Measurements from ENCODE around the gene MYRF.

Gene MYRF

GRCh38 chr11:61752117-61752924 lies at the start of gene MYRF:
MYRF (plus strand) TSS chr11:61752636; CDS start chr11:61752745, 109 bp downstream.
- DNase-seq, result peak; percentile 73

DNA sequence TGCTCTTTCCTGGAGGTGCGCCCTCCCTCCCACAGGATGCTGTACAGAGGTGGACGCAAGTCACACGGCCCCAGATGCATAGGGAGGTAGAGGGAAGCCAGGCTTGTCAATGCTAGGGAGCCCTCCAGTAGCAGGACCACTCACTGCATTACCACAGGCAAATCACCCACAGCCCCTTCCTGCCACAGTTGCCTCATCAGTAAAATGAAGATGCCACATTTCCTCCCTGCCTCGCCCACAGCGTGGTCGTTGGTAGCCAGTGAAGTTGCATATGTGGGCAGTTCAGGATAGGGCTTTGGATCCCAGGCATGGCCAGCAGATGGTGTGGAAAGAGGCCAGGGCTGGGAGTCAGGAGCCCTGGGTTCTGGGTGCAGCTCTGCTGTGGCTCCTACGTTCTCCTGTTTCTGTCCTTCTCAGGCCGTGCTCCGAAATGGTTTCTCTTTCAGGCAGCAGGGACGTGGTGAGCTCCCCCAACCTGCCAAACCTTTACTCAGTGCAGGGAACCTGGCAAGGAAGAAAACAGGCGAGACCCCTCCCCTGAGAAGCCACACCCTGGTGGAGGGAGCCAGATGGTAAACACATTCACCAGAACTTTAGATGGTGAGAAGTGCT lies 49.6 kb upstream of the MYRF start:
- no peak for DNase-seq

GRCh38 chr11:61704838-61705237 lies 47.6 kb upstream of the MYRF start:
- no peak for DNase-seq

DNA sequence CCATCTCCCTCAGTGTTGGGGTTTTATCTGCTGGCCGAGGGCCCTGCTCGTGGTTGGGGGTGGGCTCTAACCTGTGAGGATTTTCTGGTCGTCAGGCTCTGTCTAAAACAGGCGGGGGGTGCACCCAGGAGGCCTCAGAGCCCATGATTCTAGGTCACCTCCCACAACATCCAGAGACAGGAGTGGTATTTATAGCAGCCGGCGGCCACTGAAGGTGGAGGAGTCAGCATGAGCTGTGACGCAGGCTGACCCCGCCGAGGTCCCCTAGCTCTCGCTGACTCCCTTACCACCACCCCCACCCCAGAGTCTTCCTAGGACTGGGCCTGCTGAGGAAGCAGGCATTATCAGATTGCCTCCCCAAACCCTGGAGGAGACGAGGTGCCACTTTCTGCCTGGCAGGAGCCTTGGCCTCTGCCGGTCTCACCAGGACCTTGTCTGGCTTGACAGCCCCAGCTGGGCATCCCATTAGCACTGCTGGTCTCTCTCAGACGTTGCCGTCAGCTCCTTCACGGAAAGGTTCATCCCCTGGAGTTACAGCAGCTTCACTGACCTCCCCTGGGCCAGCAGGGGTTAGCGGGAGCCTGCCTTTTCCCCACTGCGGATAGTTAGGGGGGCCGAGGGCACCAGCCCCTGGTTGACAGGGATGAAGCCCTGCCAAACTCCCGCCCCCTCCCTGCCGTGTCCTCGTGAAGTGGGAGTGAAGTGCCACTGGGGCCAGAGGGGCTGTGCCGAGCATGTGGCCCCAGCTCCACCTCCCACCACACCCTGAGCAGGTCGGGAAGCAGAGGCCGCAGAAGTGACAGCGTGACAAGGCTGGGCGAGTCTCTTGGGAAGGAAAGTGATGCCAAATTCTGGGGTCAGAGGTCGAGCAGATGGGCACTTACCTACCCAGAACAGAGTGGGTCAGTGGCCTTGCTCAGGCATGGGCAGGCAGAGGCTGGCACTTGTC lies 45.7 kb upstream of the MYRF start:
- DNase-seq, result no peak

DNA sequence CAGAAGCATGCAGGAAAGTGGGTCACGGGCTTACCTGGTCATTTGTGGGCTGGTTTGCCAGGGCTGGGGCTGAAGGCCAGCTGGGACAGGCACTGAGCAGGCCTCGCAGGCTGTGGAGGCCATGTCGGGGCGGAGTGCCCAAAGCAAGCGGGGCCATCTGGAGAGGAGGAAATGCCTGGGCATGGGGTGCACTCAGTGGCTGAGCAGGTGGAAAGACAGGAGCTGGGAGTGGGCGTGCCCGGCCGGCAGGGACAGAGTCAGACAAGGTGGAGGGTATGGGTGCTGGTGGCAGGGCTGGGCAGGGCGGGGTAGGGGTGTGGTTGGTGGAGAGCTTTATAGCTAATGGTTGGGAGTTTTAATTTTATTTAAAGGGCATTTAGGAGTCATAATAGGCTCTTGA lies 44.9 kb upstream of the MYRF start:
- no peak for DNase-seq

GRCh38 chr11:61709110-61709509 lies 43.3 kb upstream of the MYRF start:
- DNase-seq, result no peak

DNA sequence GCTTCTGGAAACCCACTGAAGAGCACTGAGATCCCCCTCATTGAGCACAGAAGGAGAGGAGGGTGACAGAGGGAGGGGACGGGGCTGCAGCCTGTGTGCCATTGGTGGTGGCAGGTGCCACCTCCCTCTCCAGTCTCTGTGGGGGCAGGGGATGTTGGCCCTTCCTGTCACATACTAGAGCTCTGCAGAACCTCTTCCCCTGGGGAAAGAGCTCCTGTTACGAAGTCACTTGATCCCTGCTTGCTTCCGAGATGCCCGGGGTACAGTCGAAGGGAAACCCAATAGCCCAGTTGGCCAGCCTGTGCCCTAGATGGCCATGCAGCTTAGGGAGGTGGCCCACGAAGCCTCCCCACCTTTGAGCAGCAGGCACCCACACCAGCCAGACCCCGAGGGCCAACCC lies 42.9 kb upstream of the MYRF start:
- DNase-seq, result no peak

GRCh38 chr11:61710019-61710418 lies 42.4 kb upstream of the MYRF start:
- DNase-seq, result no peak

DNA sequence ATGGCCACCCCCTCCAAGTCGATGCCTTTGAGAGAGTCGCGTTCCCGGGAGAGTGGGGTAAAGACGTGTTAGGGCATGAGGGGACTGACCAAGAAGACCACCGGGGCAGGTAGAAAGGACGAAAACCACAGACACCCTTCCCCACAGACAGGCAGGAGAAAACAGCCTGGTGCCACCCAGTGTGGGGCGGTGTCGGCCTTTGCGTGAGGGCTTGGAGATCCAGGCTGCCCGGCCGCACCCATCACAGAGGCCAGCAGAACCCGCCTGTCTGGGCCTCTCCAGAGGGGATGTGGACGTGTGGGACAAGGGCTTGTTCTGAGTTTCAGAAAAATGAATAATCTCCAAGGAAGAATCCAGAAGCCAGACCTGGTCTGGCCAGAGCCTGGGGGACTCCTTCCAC lies 41.4 kb upstream of the MYRF start:
- DNase-seq, result no peak

- no peak for DNase-seq
Observed at GRCh38 chr11:61711498-61711897, 40.9 kb upstream of the MYRF start.

- no peak for DNase-seq
Observed at GRCh38 chr11:61712314-61712713, 40.1 kb upstream of the MYRF start.

DNA sequence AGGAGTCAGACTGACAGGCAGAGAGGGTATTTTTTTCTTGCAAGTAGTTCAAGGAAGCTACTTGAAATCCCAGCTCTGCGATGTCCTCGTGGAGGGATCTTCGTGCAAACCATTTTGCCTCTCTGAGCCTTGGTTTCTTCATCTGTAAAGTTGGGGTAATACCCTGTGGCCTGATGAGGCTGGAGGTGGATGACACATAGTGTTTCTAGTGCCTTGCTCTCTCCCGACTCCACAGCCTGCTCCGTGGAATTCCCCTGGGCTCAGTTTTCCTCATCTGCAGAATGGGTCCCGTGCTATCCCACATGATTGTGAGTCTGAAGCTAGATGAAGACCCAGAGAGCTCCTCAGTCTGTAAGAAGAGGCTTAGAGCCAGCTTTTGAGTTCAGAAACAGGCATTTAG lies 39.6 kb upstream of the MYRF start:
- DNase-seq, result no peak

DNA sequence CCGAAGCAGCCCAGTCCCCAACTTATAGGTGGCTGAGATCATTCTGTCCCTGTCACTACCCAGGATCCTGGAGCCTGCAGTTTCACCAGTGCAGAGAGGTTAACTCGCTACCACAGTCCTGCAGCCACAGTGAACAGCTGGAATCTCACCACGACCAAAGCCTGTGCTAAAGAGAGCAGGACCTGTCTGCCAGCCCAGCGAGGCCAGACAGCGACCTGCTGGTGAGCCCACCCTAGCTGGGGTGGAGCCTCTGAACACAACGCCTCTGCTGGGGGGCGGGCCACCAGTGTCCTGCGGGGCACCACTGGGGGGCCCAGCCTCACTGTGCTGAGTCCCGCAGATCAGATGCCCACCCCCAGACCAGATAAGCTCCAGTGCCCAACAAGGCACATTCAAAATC lies 39.0 kb upstream of the MYRF start:
- DNase-seq, result no peak

DNA sequence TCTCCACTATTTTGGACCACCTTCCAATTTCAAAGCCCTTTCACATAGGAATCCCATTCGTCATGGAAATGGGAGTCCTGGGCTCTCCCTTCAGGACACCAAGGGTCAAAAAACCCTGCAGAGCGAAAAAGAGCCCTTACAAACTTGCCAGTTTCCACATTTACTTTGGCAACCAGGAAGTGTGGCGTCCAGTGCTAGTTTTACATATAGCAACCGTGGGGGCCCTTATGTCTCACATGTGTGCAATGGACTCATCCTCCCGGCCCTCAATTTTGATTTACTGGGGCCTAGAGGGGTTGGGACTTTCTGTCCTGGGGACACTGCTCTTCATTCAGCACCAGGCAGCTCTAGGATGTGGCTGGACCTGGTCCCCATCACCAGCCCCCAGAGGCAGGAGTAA lies 38.5 kb upstream of the MYRF start:
- no peak for DNase-seq

DNA sequence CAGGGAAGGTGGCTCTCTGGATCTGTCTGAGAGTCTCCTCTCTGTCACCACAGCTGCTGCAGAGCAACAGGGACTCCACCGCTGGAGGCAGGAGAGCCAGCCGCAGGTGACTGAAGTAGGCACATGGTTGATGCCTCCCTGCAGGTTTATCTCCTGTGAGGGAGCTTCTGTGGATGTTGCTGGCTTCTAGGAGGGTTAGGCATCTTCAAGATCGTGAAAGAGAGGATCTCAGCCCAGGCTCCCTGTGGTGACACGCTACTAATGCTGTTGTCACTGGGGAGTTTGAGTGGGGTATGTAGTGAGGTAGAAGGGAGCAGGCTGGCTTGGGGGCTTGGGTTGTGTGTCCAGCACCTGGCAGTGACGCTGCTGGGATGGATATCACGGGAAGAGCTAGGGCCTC lies 38.1 kb upstream of the MYRF start:
- DNase-seq, result no peak

DNA sequence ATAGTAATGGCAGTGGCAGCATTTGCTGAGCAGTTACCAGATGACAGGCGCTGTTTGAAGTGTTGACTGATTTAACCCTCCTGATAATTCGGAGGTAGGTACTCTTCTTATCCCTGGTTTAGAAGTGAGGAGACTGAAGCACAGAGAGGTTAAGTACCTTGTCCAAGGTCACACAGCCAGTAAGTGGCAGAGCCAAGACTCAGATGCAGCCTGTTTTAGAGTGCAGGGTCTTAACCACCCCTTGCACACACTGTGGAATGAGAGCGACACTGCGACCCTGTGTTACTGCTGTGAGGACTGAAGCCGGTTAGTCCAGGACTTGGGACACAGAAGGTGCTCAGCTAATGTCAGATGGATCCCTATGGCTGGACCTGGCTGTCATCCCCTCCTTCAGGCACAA lies 37.5 kb upstream of the MYRF start:
- DNase-seq, result no peak

DNA sequence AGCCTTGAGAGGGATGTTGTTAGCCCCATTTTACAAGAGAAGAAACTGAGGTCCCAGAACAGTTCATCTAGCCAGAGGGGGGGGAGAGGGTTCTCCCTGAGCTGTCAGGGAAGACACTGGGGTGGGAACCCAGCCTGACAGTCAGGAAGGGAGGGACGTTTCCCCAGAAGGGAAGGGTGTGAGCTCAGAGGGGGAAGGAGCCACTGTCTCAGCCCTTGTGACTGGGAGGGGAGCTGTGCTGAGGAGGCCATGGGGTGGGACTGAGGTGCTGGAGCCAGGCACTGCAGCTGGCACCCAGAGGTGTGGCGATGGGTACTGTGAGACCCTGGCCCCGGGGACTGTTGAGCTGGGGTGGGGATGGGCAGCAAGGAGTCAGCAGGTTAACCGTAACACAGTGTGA lies 36.6 kb upstream of the MYRF start:
- no peak for DNase-seq

DNA sequence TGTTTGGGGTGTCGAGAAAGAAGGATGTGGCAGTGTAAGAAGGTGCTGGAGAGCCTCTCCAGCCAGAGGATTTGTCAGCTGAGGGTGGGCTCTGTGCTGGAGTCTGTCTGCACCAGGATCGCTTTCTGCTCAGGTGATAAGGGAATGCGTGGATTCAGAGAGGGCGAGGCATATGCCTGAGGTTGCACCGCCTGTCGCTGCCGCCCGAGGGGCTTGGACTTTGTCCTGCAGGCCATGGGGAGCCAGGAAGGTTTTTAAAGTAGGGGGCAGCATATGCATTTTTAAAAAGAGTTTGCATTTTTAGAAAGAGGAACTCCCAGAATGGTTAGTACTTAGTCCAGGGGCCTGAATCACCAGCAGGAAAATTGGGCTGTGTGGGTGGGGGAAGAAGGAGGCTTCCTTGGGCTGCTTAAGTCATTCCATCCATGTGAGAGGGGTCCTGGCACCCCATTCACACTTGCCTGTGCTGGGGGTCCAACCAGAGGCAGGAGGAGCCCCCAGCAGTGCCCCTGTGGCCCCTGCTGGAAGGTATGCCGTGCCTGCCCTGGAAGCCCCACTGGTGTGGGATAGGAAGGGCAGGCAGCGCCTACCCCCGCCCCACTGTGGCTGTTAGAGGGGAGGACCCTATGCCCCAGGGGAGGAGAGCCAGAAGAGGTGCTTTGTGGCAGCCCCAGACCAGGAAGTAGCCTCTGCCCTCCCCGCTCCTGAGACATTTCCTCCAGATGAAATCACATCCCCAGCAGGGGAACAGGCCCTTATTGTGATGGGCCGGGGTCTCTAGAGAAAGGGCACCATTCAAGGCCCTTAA lies 35.8 kb upstream of the MYRF start:
- no peak for DNase-seq

GRCh38 chr11:61717286-61718033 lies 35.0 kb upstream of the MYRF start:
- DNase-seq, result no peak

DNA sequence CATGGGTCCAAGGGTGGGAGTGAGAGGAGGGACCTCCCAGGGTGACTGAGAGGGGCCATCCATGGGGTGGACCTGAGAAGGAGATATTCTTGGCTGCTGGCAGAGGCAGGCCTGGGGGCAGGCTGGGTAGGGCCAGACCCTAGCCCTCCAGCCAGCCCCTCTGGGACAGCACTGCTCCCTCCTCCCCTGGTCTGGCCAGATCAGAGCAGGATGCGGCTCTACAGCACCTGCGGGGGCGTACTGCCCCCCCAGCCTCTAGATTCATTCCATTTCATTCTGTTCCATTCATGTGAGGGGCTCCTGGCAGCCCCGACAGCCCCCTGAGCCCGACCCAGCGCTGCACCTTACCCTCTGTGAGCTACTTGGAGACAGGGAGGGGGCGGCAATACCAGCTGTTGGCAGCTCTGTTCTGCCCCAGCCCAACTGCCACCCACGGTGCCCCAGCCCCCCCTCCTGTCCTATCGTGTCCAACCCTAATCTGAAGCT lies 34.3 kb upstream of the MYRF start:
- no peak for DNase-seq

- peak; percentile 85 for DNase-seq
Observed at GRCh38 chr11:61718621-61719302, 33.7 kb upstream of the MYRF start.
